SH-SY5Y (cell line): ENCODE results near the gene SSC5D.

ENCODE experiments used
- GATA2 ChIP-seq: IDR thresholded peaks from 2 replicates; pipeline ENCODE4 v1.6.1; 2011; ENCODE audit warnings: mild to moderate bottlenecking, low read depth, low read length
- GATA3 ChIP-seq: IDR thresholded peaks from 2 replicates; pipeline ENCODE4 v1.6.1; 2011; ENCODE audit warnings: low read depth, mild to moderate bottlenecking, low read length, moderate library complexity

The SSC5D gene

GRCh38 chr19:55461259-55461973, 26.8 kb upstream of the SSC5D start, which contains the start of gene ISOC2:
Gene ISOC2 (minus strand): TSS chr19:55461642. CDS start chr19:55456486, 5,156 bp downstream.
- TF ChIP-seq GATA2 (no peak), GATA3 (no peak)

GRCh38 chr19:55461974-55462626, 26.1 kb upstream of the SSC5D start:
- TF ChIP-seq GATA2 (no peak), GATA3 (no peak)

- TF ChIP-seq GATA2 (no peak), GATA3 (no peak)
These were observed 25.5 kb upstream of the SSC5D start for GRCh38 chr19:55462722-55463121.

- no peak for TF ChIP-seq GATA2
- no peak for TF ChIP-seq GATA3
These were observed 24.6 kb upstream of the SSC5D start for GRCh38 chr19:55463583-55464031.

- no peak for TF ChIP-seq GATA3
- no peak for TF ChIP-seq GATA2
These were observed 24.1 kb upstream of the SSC5D start for GRCh38 chr19:55464039-55464661.

- TF ChIP-seq GATA2 (no peak), GATA3 (no peak)
These were observed 23.6 kb upstream of the SSC5D start, which contains the start of gene C19orf85 for GRCh38 chr19:55464662-55465054. Gene C19orf85 (minus strand): TSS chr19:55464751. CDS start chr19:55464554, 197 bp downstream.

- TF ChIP-seq GATA2 (no peak; the same call in 1 of the 2 replicates), GATA3 (no peak)
These were observed 22.6 kb upstream of the SSC5D start for GRCh38 chr19:55465460-55466240.

- no peak for TF ChIP-seq GATA3
These were observed 22.0 kb upstream of the SSC5D start for GRCh38 chr19:55466241-55466614.

GRCh38 chr19:55467236-55468053, 20.8 kb upstream of the SSC5D start:
- TF ChIP-seq GATA2 (no peak), GATA3 (no peak)

- TF ChIP-seq GATA3 (no peak), GATA2 (no peak)
These were observed 20.2 kb upstream of the SSC5D start for GRCh38 chr19:55468054-55468393.

- TF ChIP-seq GATA2 (no peak), GATA3 (no peak)
These were observed 17.0 kb upstream of the SSC5D start for GRCh38 chr19:55471266-55471665.

GRCh38 chr19:55472463-55472862, 15.8 kb upstream of the SSC5D start:
- TF ChIP-seq GATA2 (no peak), GATA3 (no peak)

GRCh38 chr19:55473225-55474012, 14.8 kb upstream of the SSC5D start:
- TF ChIP-seq GATA2, result no peak
- no peak for TF ChIP-seq GATA3
